ENCODE results near the gene RHOB. TPM values are rescaled to one million over a fixed set of nuclear protein-coding genes. Genes with fewer than 3 reads are reported as not detected.
"Not testable (repeated sequence)": the region's sequence is repeated elsewhere in the genome, so short reads cannot be mapped to it uniquely, and the experiment has no call there.

Gene RHOB
- total and polyA plus RNA-seq, 7 donors: 111 to 669 (median 194) TPM

- H3K36me3 ChIP-seq (ENCODE audit: insufficient read depth in 1 of 2, low read depth in 1 of 2): no peaks in the 10 kb centered on the region
- no peaks in the 10 kb centered on the region for H3K27me3 ChIP-seq (ENCODE audit: insufficient read depth in 3 of 3, low read length in 2 of 3)
- no peak overlapping the region for H3K27ac ChIP-seq
- no peak overlapping the region for H3K4me3 ChIP-seq
- WGBS, 3 donors: 67 to 76% (median 73%) methylated on average over 14 of the region's 14 CpGs
- DNase-seq: peak; percentile 85
- TF ChIP-seq CTCF (IDR thresholded peaks at IDR 0.05): no peak
- no peaks in the 10 kb centered on the region for H3K9me3 ChIP-seq
- intact Hi-C loops (cut with DNase I): no loop called here
- peak; percentile 11 to 74 (median 63) for ATAC-seq
- no peaks in the 10 kb centered on the region for H3K4me1 ChIP-seq
These were observed 43.7 kb downstream of the RHOB start for GRCh38 chr2:20490300-20491181.

- DNase-seq: peak in 1 of 2 donors; percentile 39
- no peaks in the 10 kb centered on the region for H3K36me3 ChIP-seq (ENCODE audit: insufficient read depth in 1 of 2, low read depth in 1 of 2)
- H3K4me1 ChIP-seq: peaks cover 13% of the 10 kb centered on the region
- H3K9me3 ChIP-seq: no peaks in the 10 kb centered on the region
- intact Hi-C loops (cut with DNase I): no loop called here
- no peaks in the 10 kb centered on the region for H3K27me3 ChIP-seq (ENCODE audit: insufficient read depth in 3 of 3, low read length in 2 of 3)
- no peak overlapping the region for H3K27ac ChIP-seq
- no peak for TF ChIP-seq CTCF (IDR thresholded peaks at IDR 0.05)
- ATAC-seq: no peak
- WGBS, 3 donors: 72 to 80% (median 80%) methylated on average over 14 to 15 of the region's 15 CpGs
- H3K4me3 ChIP-seq: no peak overlapping the region
These were observed 45.1 kb downstream of the RHOB start for GRCh38 chr2:20491739-20492531.

- H3K36me3 ChIP-seq (ENCODE audit: insufficient read depth in 1 of 2, low read depth in 1 of 2); H3K27me3 ChIP-seq (ENCODE audit: insufficient read depth in 3 of 3, low read length in 2 of 3); intact Hi-C loops (cut with DNase I); DNase-seq; H3K4me3 ChIP-seq; H3K9me3 ChIP-seq; ATAC-seq; H3K27ac ChIP-seq: not testable (repeated sequence)
- WGBS, 3 donors: 91 to 98% (median 98%) methylated on average over 3 of the region's 3 CpGs
- H3K4me1 ChIP-seq: peaks cover 15% of the 10 kb centered on the region
These were observed 46.2 kb downstream of the RHOB start for GRCh38 chr2:20493095-20493494.

GRCh38 chr2:20494241-20494640 lies 47.4 kb downstream of the RHOB start:
- WGBS, 3 donors: 55 to 72% (median 64%) methylated on average over 1 of the region's 1 CpG
- Histone ChIP-seq H3K27me3 (ENCODE audit: insufficient read depth in 3 of 3, low read length in 2 of 3) (no peaks in the 10 kb centered on the region), H3K27ac (no peak overlapping the region), H3K9me3 (no peaks in the 10 kb centered on the region), H3K4me1 (peaks cover 15% of the 10 kb centered on the region), H3K4me3 (no peak overlapping the region), H3K36me3 (ENCODE audit: insufficient read depth in 1 of 2, low read depth in 1 of 2) (no peaks in the 10 kb centered on the region)
- ATAC-seq (no peak), DNase-seq (no peak)
- intact Hi-C loops (cut with DNase I): no loop called here
- TF ChIP-seq CTCF (IDR thresholded peaks at IDR 0.05): no peak

All from psoas muscle (tissue), 8 donors.